ENCODE data around the gene PPP1R15A. TPM values are rescaled to one million over a fixed set of nuclear protein-coding genes. Genes with fewer than 3 reads are reported as not detected.

The PPP1R15A gene
- 100 to 1,000 TPM in 1 of 3 donors, 10 to 100 TPM in 2; 41.7 to 149 (median 48.8) TPM for polyA plus RNA-seq

GRCh38 chr19:48872182-48872883, at the start of gene PPP1R15A:
Gene PPP1R15A, plus strand, starts transcription at chr19:48872421. Its CDS starts 813 bp downstream, at chr19:48873234.
- Mint-ChIP-seq H3K4me1 (peaks cover 40 to 44% of the 10 kb centered on the region in 2 donors), H3K27me3 (ENCODE audit: low read depth in 3 of 3) (peaks cover 24 to 52% (median 40%) of the 10 kb centered on the region in 3 donors)
- DNase-seq, result peak; percentile 98 to 99 (median 98)

GRCh38 chr19:48822514-48822913, 49.7 kb upstream of the PPP1R15A start:
- Mint-ChIP-seq H3K4me3 (no peak overlapping the region), H3K4me1 (no peaks in the 10 kb centered on the region), H3K27me3 (ENCODE audit: low read depth in 3 of 3) (peaks cover 0 to 4% (median 2%) of the 10 kb centered on the region in 3 donors), H3K36me3 (no peaks in the 10 kb centered on the region), H3K27ac (no peak overlapping the region), H3K9me3 (no peaks in the 10 kb centered on the region)
- no peak for DNase-seq

More at GRCh38 chr19:48872182-48872883, at the start of gene PPP1R15A:
- H3K4me3 Mint-ChIP-seq, result peak within 1 kb of the TSS; percentile 99 to 100 (median 99)
- peaks cover 18 to 19% (median 18%) of the 10 kb centered on the region in 3 donors for H3K36me3 Mint-ChIP-seq
- H3K27ac Mint-ChIP-seq, result peak within 1 kb of the TSS; percentile 99 to 100 (median 99)
- peaks cover 0 to 2% (median 0%) of the 10 kb centered on the region in 6 donors for H3K9me3 Mint-ChIP-seq

GRCh38 chr19:48826606-48827020, 45.6 kb upstream of the PPP1R15A start:
- no peak for DNase-seq
- peaks cover 0 to 9% (median 4%) of the 10 kb centered on the region in 3 donors for H3K27me3 Mint-ChIP-seq (ENCODE audit: low read depth in 3 of 3)
- no peaks in the 10 kb centered on the region for H3K9me3 Mint-ChIP-seq
- H3K36me3 Mint-ChIP-seq, result no peaks in the 10 kb centered on the region
- H3K4me3 Mint-ChIP-seq, result no peak overlapping the region
- no peak overlapping the region for H3K27ac Mint-ChIP-seq
- no peaks in the 10 kb centered on the region for H3K4me1 Mint-ChIP-seq

GRCh38 chr19:48830088-48830487, 42.1 kb upstream of the PPP1R15A start:
- DNase-seq, result no peak
- H3K36me3 Mint-ChIP-seq, result no peaks in the 10 kb centered on the region
- no peak overlapping the region for H3K27ac Mint-ChIP-seq
- no peak overlapping the region for H3K4me3 Mint-ChIP-seq
- H3K9me3 Mint-ChIP-seq, result no peaks in the 10 kb centered on the region
- no peaks in the 10 kb centered on the region for H3K4me1 Mint-ChIP-seq
- H3K27me3 Mint-ChIP-seq (ENCODE audit: low read depth in 3 of 3), result peaks cover 0 to 12% (median 4%) of the 10 kb centered on the region in 3 donors

GRCh38 chr19:48830965-48831364, 41.3 kb upstream of the PPP1R15A start:
- H3K36me3 Mint-ChIP-seq, result no peaks in the 10 kb centered on the region
- peaks cover 2 to 16% (median 3%) of the 10 kb centered on the region in 3 donors for H3K27me3 Mint-ChIP-seq (ENCODE audit: low read depth in 3 of 3)
- no peak for DNase-seq
- peaks cover 5 to 6% of the 10 kb centered on the region in 2 donors for H3K4me1 Mint-ChIP-seq
- H3K27ac Mint-ChIP-seq, result no peak overlapping the region
- H3K4me3 Mint-ChIP-seq, result no peak overlapping the region
- no peaks in the 10 kb centered on the region for H3K9me3 Mint-ChIP-seq

- Mint-ChIP-seq H3K4me3 (peak overlapping the region in 1 of 5 donors; percentile 5), H3K9me3 (no peaks in the 10 kb centered on the region), H3K36me3 (no peaks in the 10 kb centered on the region), H3K4me1 (peaks cover 15 to 16% of the 10 kb centered on the region in 2 donors), H3K27ac (no peak overlapping the region), H3K27me3 (ENCODE audit: low read depth in 3 of 3) (peaks cover 4 to 17% (median 9%) of the 10 kb centered on the region in 3 donors)
- DNase-seq, result no peak
Observed at GRCh38 chr19:48833049-48833448, 39.2 kb upstream of the PPP1R15A start.

- Mint-ChIP-seq H3K27me3 (ENCODE audit: low read depth in 3 of 3) (peaks cover 2 to 17% (median 9%) of the 10 kb centered on the region in 3 donors), H3K9me3 (no peaks in the 10 kb centered on the region), H3K36me3 (no peaks in the 10 kb centered on the region), H3K27ac (no peak overlapping the region), H3K4me3 (peak overlapping the region in 1 of 5 donors; percentile 49), H3K4me1 (peaks cover 15 to 16% of the 10 kb centered on the region in 2 donors)
- no peak for DNase-seq
Observed at GRCh38 chr19:48833977-48834376, 38.2 kb upstream of the PPP1R15A start.

- peak overlapping the region; percentile 58 to 79 (median 70) for H3K4me3 Mint-ChIP-seq
- peaks cover 15 to 16% of the 10 kb centered on the region in 2 donors for H3K4me1 Mint-ChIP-seq
- peaks cover 2 to 14% (median 9%) of the 10 kb centered on the region in 3 donors for H3K27me3 Mint-ChIP-seq (ENCODE audit: low read depth in 3 of 3)
- peak overlapping the region in 3 of 6 donors; percentile 45 to 87 (median 75) for H3K27ac Mint-ChIP-seq
- H3K9me3 Mint-ChIP-seq, result no peaks in the 10 kb centered on the region
- H3K36me3 Mint-ChIP-seq, result no peaks in the 10 kb centered on the region
- DNase-seq, result peak; percentile 81 to 84 (median 81)
Observed at GRCh38 chr19:48835734-48836088, 36.5 kb upstream of the PPP1R15A start.

GRCh38 chr19:48836089-48837017, 35.9 kb upstream of the PPP1R15A start, which contains the start of gene HSD17B14:
Gene HSD17B14, minus strand, starts transcription at chr19:48836491. Its CDS starts 80 bp downstream, at chr19:48836411.
- H3K9me3 Mint-ChIP-seq, result no peaks in the 10 kb centered on the region
- peak within 1 kb of the TSS in 4 of 6 donors; percentile 40 to 87 (median 60) for H3K27ac Mint-ChIP-seq
- H3K36me3 Mint-ChIP-seq, result no peaks in the 10 kb centered on the region
- peaks cover 2 to 12% (median 9%) of the 10 kb centered on the region in 3 donors for H3K27me3 Mint-ChIP-seq (ENCODE audit: low read depth in 3 of 3)
- DNase-seq, result no peak
- H3K4me3 Mint-ChIP-seq, result peak within 1 kb of the TSS; percentile 61 to 79 (median 70)
- H3K4me1 Mint-ChIP-seq, result peaks cover 15 to 16% of the 10 kb centered on the region in 2 donors

GRCh38 chr19:48837051-48837524, 35.1 kb upstream of the PPP1R15A start:
- peaks cover 15 to 16% of the 10 kb centered on the region in 2 donors for H3K4me1 Mint-ChIP-seq
- H3K9me3 Mint-ChIP-seq, result no peaks in the 10 kb centered on the region
- DNase-seq, result peak; percentile 44 to 51 (median 48)
- H3K36me3 Mint-ChIP-seq, result no peaks in the 10 kb centered on the region
- H3K27ac Mint-ChIP-seq, result no peak overlapping the region
- peak overlapping the region; percentile 2 to 67 (median 61) for H3K4me3 Mint-ChIP-seq
- H3K27me3 Mint-ChIP-seq (ENCODE audit: low read depth in 3 of 3), result peaks cover 2 to 12% (median 9%) of the 10 kb centered on the region in 3 donors

GRCh38 chr19:48837687-48838086, 34.5 kb upstream of the PPP1R15A start:
- no peak overlapping the region for H3K4me3 Mint-ChIP-seq

GRCh38 chr19:48841047-48841446, 31.2 kb upstream of the PPP1R15A start:
- no peaks in the 10 kb centered on the region for H3K9me3 Mint-ChIP-seq
- no peak overlapping the region for H3K27ac Mint-ChIP-seq
- DNase-seq, result no peak
- no peak overlapping the region for H3K4me3 Mint-ChIP-seq
- H3K27me3 Mint-ChIP-seq (ENCODE audit: low read depth in 3 of 3), result peaks cover 4 to 7% (median 5%) of the 10 kb centered on the region in 3 donors
- H3K36me3 Mint-ChIP-seq, result peaks cover 0 to 3% (median 0%) of the 10 kb centered on the region in 3 donors
- peaks cover 8 to 11% of the 10 kb centered on the region in 2 donors for H3K4me1 Mint-ChIP-seq

More at GRCh38 chr19:48837687-48838086, 34.5 kb upstream of the PPP1R15A start:
- Mint-ChIP-seq H3K9me3 (no peaks in the 10 kb centered on the region), H3K27me3 (ENCODE audit: low read depth in 3 of 3) (peaks cover 2 to 14% (median 9%) of the 10 kb centered on the region in 3 donors), H3K4me1 (peaks cover 15 to 16% of the 10 kb centered on the region in 2 donors), H3K27ac (no peak overlapping the region), H3K36me3 (peaks cover 0 to 2% (median 0%) of the 10 kb centered on the region in 3 donors)
- DNase-seq, result no peak

GRCh38 chr19:48841571-48841970, 30.6 kb upstream of the PPP1R15A start:
- no peaks in the 10 kb centered on the region for H3K9me3 Mint-ChIP-seq
- peaks cover 0 to 3% (median 0%) of the 10 kb centered on the region in 3 donors for H3K36me3 Mint-ChIP-seq
- peaks cover 4 to 5% (median 4%) of the 10 kb centered on the region in 3 donors for H3K27me3 Mint-ChIP-seq (ENCODE audit: low read depth in 3 of 3)
- no peak for DNase-seq
- no peak overlapping the region for H3K4me3 Mint-ChIP-seq
- peaks cover 5 to 6% of the 10 kb centered on the region in 2 donors for H3K4me1 Mint-ChIP-seq
- no peak overlapping the region for H3K27ac Mint-ChIP-seq

All from immature natural killer cell (primary cell).